Colonic mucosa (tissue), 4 donors: ENCODE results near the gene COL6A3. TPM values are rescaled to one million over a fixed set of nuclear protein-coding genes. Genes with fewer than 3 reads are reported as not detected.
A peak's percentile ranks its signal among the peaks of the same experiment; 100 is the strongest.

Experiments used
- DNase-seq: peaks from one replicate; pipeline ENCODE4 v3.0.0-alpha.2; 2020
- H3K27ac ChIP-seq: fragments of 200-600 bp; one replicate; pipeline ENCODE4 v1.8.0; 2021
- H3K27me3 ChIP-seq: fragments of 200-600 bp; one replicate; pipeline ENCODE4 v1.8.0; 2021
- H3K36me3 ChIP-seq: fragments of 200-600 bp; one replicate; pipeline ENCODE4 v1.8.0; 2021
- H3K4me1 ChIP-seq: fragments of 200-600 bp; one replicate; pipeline ENCODE4 v1.8.0; 2021; ENCODE audit warnings: mild to moderate bottlenecking
- H3K4me3 ChIP-seq: fragments of 200-600 bp; one replicate; pipeline ENCODE4 v1.8.0; 2021
- H3K9ac ChIP-seq, 2 donors: one replicate each; pipeline ENCODE4 v1.7.0; 2013; ENCODE audit warnings: control low read depth in 2 of 2, low read depth in 2 of 2, low read length in 2 of 2
- H3K9me3 ChIP-seq: fragments of 200-600 bp; one replicate; pipeline ENCODE4 v1.8.0; 2021
- CTCF ChIP-seq: fragments of 200-600 bp; IDR thresholded peaks from one replicate; pipeline ENCODE4 v1.8.0; 2022; ENCODE audit warnings: antibody characterized with exemption, mild to moderate bottlenecking
- intact Hi-C: fragments of 100-400 bp; cut with DNase I; formaldehyde crosslinking; loops from one replicate; pipeline ENCODE4 v1.14.1; 2022
- total RNA-seq, 2 donors: library from RNA; stranded (reverse); fragmentation: NEBNext Ultra II Directional in 1 of 2; extraction: Animal tissue kit (Norgen Biotek cat#: 25700) in 1 of 2; gene quantifications; one replicate each; pipeline ENCODE4 v1.2.1, GENCODE V29; 2021
- donor health status: healthy.
- donor health status: DM: no; HTN: no; CAD: no.
- donor health status: DM: no; HTN: no; CAD: no.

Gene COL6A3
- 10 to 100 TPM; 28.4 to 80.9 TPM for total RNA-seq

GRCh38 chr2:237413777-237414661, at the start of gene COL6A3:
Gene COL6A3, minus strand, starts transcription at chr2:237414164. Its CDS starts 17,347 bp downstream, at chr2:237396817.
- no peaks in the 10 kb centered on the region for H3K36me3 ChIP-seq
- TF ChIP-seq CTCF, result no peak
- H3K9ac ChIP-seq, result peak within 1 kb of the TSS; percentile 30 to 40
- H3K27ac ChIP-seq, result peak within 1 kb of the TSS; percentile 57
- no peaks in the 10 kb centered on the region for H3K4me1 ChIP-seq
- DNase-seq, result peak; percentile 56
- intact Hi-C loops, result loop anchor here (5.0 kb wide), 1 partner anchor 252 kb away; no protein-coding TSS in a partner anchor
- H3K27me3 ChIP-seq, result no peaks in the 10 kb centered on the region
- peak within 1 kb of the TSS; percentile 24 for H3K4me3 ChIP-seq
- no peaks in the 10 kb centered on the region for H3K9me3 ChIP-seq

- TF ChIP-seq CTCF, result no peak
- Histone ChIP-seq H3K4me1 (no peaks in the 10 kb centered on the region), H3K9me3 (no peaks in the 10 kb centered on the region), H3K27me3 (no peaks in the 10 kb centered on the region), H3K9ac (no peak overlapping the region), H3K4me3 (no peak overlapping the region), H3K27ac (no peak overlapping the region), H3K36me3 (no peaks in the 10 kb centered on the region)
- no peak for DNase-seq
- intact Hi-C loops, result no loop called here
These were observed 45.8 kb upstream of the COL6A3 start for GRCh38 chr2:237459741-237460174.

GRCh38 chr2:237459226-237459625, 45.3 kb upstream of the COL6A3 start:
- H3K9ac ChIP-seq, result no peak overlapping the region
- no peaks in the 10 kb centered on the region for H3K36me3 ChIP-seq
- H3K9me3 ChIP-seq, result no peaks in the 10 kb centered on the region
- intact Hi-C loops, result no loop called here
- no peaks in the 10 kb centered on the region for H3K27me3 ChIP-seq
- no peak overlapping the region for H3K27ac ChIP-seq
- H3K4me3 ChIP-seq, result no peak overlapping the region
- DNase-seq, result no peak
- no peak for TF ChIP-seq CTCF
- H3K4me1 ChIP-seq, result no peaks in the 10 kb centered on the region

GRCh38 chr2:237458519-237458918, 44.6 kb upstream of the COL6A3 start:
- DNase-seq, result no peak
- intact Hi-C loops, result no loop called here
- no peaks in the 10 kb centered on the region for H3K9me3 ChIP-seq

GRCh38 chr2:237457388-237457941, 43.5 kb upstream of the COL6A3 start:
- no peaks in the 10 kb centered on the region for H3K4me1 ChIP-seq
- no peak overlapping the region for H3K27ac ChIP-seq
- H3K9ac ChIP-seq, result no peak overlapping the region
- no peak for DNase-seq
- intact Hi-C loops, result no loop called here
- no peaks in the 10 kb centered on the region for H3K9me3 ChIP-seq
- no peak for TF ChIP-seq CTCF
- H3K27me3 ChIP-seq, result no peaks in the 10 kb centered on the region
- H3K36me3 ChIP-seq, result no peaks in the 10 kb centered on the region
- no peak overlapping the region for H3K4me3 ChIP-seq

More at GRCh38 chr2:237458519-237458918, 44.6 kb upstream of the COL6A3 start:
- no peaks in the 10 kb centered on the region for H3K27me3 ChIP-seq
- H3K9ac ChIP-seq, result no peak overlapping the region
- H3K4me3 ChIP-seq, result no peak overlapping the region
- H3K4me1 ChIP-seq, result no peaks in the 10 kb centered on the region
- H3K36me3 ChIP-seq, result no peaks in the 10 kb centered on the region
- H3K27ac ChIP-seq, result no peak overlapping the region
- TF ChIP-seq CTCF, result no peak
